Fibroblast of pulmonary artery (primary cell): ENCODE measurements around the gene PPP2R5C.

Source experiments
- DNase-seq: peaks from one replicate; pipeline ENCODE4 v3.0.0-alpha.2; 2010; ENCODE audit warnings: low read depth
- H3K4me3 ChIP-seq: replicated peaks from 2 replicates; pipeline ENCODE4 v1.5.1; 2011; ENCODE audit warnings: low read depth, mild to moderate bottlenecking, control low read depth, low read length, moderate library complexity
- TF ChIP-seq, protein P1 (sequence below): IDR thresholded peaks from 2 replicates; pipeline ENCODE4 v1.5.1; 2011; ENCODE audit warnings: mild to moderate bottlenecking, control low read depth, low read length, inconsistent platforms; ENCODE audit errors: missing control alignments

PPP2R5C gene

DNA sequence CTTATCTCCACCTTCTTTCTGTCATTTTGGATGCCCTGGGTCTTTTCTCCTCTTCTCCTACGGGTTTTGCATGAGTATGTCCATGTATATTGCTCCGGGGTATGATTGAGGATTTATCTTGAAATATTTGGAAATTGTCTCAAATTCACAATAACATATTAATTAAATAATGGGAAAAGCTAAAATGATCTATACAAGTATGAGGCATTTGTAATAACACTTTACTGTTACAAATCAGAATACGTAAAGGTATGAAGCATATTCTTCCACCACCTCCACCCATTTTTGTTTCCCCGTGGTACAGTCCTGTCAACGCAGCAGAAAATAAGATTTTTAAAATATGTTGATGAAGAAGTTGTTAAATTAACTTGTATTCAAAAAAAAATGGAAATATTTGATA, 91.3 kb downstream of the PPP2R5C start:
- H3K4me3 ChIP-seq = no peak overlapping the region
- TF ChIP-seq, protein P1, sequence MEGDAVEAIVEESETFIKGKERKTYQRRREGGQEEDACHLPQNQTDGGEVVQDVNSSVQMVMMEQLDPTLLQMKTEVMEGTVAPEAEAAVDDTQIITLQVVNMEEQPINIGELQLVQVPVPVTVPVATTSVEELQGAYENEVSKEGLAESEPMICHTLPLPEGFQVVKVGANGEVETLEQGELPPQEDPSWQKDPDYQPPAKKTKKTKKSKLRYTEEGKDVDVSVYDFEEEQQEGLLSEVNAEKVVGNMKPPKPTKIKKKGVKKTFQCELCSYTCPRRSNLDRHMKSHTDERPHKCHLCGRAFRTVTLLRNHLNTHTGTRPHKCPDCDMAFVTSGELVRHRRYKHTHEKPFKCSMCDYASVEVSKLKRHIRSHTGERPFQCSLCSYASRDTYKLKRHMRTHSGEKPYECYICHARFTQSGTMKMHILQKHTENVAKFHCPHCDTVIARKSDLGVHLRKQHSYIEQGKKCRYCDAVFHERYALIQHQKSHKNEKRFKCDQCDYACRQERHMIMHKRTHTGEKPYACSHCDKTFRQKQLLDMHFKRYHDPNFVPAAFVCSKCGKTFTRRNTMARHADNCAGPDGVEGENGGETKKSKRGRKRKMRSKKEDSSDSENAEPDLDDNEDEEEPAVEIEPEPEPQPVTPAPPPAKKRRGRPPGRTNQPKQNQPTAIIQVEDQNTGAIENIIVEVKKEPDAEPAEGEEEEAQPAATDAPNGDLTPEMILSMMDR = no peak
- DNase-seq = no peak

DNA sequence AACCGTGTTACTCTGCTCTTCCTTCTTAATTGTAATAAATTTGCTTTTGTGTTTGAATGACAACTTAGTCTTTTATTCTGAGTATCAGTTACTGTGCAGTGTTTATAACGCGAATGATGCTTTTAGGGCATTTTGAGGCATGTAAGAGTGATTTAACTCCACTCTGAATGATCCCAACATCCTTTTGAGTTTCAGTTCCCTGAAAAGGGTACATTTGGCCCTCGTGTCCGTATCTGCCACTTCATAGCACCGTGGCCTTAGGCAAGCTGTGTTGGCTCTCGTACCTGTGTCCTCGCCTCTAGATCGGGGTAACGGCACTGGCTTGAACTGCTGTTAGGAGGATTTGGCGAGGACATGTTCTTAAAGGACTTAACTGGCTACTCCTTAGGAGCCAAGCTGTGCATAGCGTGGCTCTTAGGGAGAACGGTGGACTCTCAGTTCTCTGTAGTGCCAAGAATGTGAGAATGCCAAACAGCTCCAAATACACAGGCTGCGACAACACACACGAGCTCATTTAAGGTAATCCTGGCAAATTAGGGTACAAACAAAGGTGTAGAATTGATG, 92.0 kb downstream of the PPP2R5C start:
- no peak overlapping the region for H3K4me3 ChIP-seq
- TF ChIP-seq, protein P1 = no peak
- DNase-seq = no peak

DNA sequence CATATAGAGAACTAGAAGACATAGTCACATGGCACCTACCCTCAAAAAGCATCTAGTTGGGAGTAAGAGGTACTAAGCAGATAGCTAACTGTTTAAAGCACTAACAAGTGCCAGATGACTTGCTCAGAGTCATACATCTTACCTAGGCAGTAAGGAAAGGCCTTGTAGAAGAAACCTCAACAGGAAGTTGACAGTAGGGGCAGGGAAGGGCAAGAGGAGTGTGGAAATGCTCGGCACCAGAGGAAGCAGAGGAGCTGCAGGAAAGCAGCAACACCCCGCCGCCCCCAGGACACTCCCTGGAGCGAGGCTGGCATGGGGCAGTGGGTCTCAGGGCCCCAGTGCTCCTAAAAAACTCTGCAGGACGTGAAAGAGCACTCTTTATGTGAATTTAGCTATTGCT, 92.9 kb downstream of the PPP2R5C start:
- H3K4me3 ChIP-seq = no peak overlapping the region
- TF ChIP-seq, protein P1 = no peak
- DNase-seq = no peak

DNA sequence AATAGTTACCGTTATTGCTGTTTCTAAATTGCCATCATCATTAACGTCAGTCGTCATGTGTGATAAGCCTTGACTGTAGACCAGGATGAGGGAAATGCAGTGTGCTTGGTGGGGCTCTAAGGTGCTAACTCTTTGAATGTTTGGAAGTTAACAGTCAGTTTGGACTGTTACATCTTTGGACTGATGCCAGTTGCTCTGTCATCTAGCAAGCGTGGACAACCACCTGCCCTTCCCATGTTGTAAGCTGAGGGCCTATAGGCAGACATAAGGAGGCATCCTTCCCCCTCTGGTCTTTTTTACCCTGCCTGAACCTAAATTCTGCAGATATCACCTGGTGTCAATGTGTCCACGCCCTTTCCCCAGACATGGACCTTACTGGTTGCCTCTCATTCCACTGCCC, 94.4 kb downstream of the PPP2R5C start:
- TF ChIP-seq, protein P1 = no peak
- no peak for DNase-seq

DNA sequence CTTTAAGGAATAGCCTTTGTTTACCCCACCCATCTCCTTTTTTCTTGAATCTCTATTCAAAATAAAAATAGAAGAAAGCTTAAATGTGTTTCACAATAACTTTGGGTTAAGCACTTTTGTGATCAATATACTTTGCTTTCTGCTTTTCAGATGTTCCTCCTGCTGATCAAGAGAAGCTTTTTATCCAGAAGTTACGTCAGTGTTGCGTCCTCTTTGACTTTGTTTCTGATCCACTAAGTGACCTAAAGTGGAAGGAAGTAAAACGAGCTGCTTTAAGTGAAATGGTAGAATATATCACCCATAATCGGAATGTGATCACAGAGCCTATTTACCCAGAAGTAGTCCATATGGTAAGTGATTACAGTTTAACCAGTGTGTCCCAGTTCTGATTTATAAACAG, 95.0 kb downstream of the PPP2R5C start:
- no peak overlapping the region for H3K4me3 ChIP-seq
- TF ChIP-seq, protein P1 = no peak
- DNase-seq = no peak

More for the DNA sequence above, 94.4 kb downstream of the PPP2R5C start:
- no peak overlapping the region for H3K4me3 ChIP-seq

DNA sequence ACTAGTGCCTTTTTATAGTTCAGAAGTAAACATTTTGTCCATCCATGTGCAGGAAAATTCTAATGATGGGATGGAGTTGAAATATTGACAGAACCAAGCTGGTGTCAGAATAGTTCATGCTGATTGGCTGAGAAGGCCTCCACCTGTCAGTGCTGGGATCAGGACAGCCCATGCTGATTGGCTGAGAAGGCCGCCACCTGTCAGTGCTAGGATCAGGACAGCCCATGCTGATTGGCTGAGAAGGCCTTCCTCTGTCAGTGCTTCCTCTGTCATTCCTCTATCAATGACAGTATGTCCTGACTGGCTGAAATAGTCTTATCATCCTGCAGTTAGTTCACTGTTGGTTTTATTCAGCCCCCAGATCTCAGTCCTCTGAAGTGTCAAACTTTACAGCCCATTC, 95.7 kb downstream of the PPP2R5C start:
- no peak overlapping the region for H3K4me3 ChIP-seq
- DNase-seq = no peak
- TF ChIP-seq, protein P1 = no peak

DNA sequence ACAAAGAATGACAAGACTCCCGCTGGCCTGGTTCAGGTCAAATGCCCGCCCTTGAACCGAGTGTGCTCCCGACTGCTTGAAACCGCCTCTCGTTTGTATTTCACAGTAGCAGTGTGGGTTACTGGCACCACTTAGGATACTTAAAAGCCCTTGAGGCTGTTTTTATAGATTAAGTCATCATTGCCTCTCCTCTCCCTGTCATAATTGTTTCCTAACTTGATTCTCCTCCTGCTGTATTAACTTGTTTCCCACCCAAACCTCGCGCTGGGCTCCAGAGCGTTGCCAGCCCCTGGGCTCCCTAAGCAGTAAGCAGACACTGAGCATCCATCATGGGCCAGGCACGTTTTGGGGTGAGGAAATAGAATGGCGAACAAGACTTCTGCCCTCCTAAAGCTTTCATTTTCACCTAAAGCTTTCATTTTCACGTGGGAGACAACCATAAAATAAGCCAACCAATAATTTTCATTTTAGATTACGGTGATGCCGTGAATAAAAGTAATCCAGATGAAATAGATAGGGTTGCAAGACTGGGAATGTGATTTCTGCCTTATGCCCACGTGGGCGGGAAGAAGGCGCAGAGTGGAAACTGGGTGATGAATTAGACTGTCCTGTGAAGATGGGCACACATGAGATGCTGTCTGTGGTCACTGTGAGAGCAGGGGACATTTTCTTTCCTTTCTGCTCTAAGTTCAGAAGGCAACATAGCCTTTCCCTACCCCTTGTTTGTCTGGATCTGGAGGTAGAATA, 97.5 kb downstream of the PPP2R5C start:
- TF ChIP-seq, protein P1 = no peak
- DNase-seq = no peak
- no peak overlapping the region for H3K4me3 ChIP-seq
